GM08714 (cell line): ENCODE results near the gene PLD4.
"Not testable (repeated sequence)": the region's sequence is repeated elsewhere in the genome, so short reads cannot be mapped to it uniquely, and the experiment has no call there.

Experiments used
- H3K4me3 ChIP-seq: fragments of 200-500 bp; sonication (Bioruptor generic); 2 replicates; pipeline ENCODE4 v1.5.1; 2014; ENCODE audit warnings: mild to moderate bottlenecking, low read length, inconsistent platforms
- ZNF274 ChIP-seq: IDR thresholded peaks from 2 replicates; pipeline ENCODE4 v1.6.1; 2012; ENCODE audit warnings: mild to moderate bottlenecking, low read depth, low read length

Gene PLD4

GRCh38 chr14:104882991-104883660, 41.6 kb upstream of the PLD4 start:
- no peak overlapping the region for H3K4me3 ChIP-seq
- no peak for TF ChIP-seq ZNF274

DNA sequence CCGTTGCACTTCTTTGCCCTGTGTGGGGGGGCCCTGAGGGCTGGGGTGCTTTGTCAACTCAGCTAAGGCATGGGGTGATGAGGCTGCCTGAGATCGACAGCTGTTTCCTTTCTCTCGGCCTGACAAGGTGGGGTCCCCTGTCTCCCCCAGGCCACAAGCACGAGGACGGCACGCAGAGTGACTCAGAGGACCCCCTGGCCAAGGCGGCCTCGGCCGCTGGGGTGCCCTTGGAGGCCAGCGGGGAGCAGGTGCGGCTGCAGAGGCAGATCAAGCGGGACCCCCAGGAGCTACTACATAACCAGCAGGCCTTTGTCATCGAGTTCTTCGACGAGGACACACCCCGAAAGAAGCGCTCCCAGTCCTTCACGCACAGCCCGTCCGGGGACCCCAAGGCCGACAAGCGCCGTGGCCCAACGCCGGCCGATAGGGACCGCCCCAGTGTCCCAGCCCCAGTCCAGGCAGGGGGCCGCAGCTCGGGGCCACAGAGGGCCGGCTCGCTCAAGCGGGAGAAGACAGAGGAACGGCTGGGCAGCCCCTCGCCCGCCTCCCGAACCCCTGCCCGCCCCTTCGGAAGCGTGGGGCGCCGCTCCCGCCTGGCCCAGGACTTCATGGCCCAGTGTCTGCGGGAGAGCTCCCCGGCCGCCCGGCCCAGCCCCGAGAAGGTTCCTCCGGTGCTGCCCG, 40.9 kb upstream of the PLD4 start:
- TF ChIP-seq ZNF274, result no peak
- no peak overlapping the region for H3K4me3 ChIP-seq

GRCh38 chr14:104884381-104884780, 40.3 kb upstream of the PLD4 start:
- H3K4me3 ChIP-seq, result not testable (repeated sequence)

- no peak overlapping the region for H3K4me3 ChIP-seq
- TF ChIP-seq ZNF274, result no peak
These were observed 39.4 kb upstream of the PLD4 start for GRCh38 chr14:104885031-104885972.

GRCh38 chr14:104885973-104886689, 38.5 kb upstream of the PLD4 start:
- no peak for TF ChIP-seq ZNF274

DNA sequence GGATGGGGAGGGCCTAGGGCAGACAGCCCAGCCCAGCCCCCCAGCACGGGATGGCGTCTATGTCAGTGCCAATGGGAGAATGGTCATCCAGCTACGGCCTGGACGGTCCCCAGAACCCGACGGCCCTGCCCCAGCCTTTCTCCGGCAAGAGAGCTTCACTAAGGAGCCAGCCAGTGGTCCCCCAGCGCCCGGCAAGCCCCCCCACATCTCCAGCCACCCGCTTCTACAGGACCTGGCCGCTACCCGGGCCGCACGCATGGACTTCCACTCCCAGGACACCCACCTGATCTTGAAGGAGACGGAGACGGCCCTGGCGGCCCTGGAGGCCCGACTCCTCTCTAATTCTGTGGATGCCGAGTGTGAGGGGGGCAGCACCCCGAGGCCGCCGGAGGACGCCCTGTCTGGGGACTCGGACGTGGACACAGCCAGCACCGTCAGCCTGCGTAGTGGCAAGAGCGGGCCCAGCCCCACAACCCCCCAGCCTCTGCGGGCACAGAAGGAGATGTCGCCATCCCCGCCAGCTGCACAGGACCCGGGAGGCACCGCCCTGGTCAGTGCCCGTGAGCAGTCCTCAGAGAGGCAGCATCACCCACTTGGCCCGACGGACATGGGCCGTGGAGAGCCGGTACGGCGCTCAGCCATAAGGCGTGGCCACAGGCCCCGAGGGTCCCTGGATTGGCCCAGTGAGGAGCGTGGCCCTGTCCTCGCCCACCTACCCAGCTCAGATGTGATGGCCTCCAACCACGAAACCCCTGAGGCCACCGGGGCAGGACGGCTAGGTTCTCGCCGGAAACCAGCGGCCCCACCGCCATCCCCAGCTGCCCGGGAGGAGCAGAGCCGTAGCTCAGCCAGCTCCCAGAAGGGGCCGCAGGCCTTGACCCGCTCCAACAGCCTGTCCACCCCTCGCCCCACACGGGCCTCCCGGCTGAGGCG, 37.7 kb upstream of the PLD4 start:
- no peak for TF ChIP-seq ZNF274
- H3K4me3 ChIP-seq, result no peak overlapping the region

More at GRCh38 chr14:104885973-104886689, 38.5 kb upstream of the PLD4 start:
- H3K4me3 ChIP-seq, result no peak overlapping the region

DNA sequence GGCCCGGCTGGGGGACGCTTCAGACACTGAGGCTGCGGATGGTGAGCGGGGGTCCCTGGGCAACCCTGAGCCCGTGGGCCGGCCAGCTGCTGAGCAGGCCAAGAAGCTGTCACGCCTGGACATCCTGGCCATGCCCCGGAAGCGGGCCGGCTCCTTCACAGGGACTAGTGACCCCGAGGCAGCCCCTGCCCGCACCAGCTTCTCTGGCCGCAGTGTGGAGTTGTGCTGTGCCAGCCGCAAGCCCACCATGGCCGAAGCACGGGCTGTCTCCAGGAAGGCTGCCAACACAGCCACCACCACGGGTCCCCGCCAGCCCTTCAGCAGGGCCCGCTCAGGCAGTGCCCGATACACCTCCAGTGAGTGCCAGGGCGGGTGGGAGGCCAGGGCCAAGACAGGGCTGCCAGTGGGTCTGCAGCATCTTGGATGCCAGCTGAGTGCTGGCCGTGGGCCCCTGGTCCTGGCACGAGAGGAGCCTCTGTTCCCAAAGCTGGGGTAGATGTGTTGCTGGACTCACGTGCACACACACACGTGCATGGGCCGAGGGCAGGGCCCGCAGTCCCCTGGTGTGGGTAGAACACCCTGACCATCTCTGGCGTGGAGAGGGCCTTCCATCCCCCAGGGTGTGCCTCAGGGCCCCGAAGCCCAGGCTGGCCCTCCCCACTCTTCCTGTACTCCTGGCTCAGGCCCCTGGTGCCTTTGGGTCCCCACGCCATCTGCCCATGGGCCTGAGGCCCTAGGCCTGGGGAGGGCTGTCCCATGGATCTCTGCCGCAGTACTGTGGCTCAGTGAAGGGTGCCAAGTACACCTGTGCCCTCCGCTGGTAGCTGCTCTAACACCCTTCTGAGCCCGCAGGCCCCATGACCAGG, 36.8 kb upstream of the PLD4 start:
- no peak overlapping the region for H3K4me3 ChIP-seq

GRCh38 chr14:104888489-104889374, 35.9 kb upstream of the PLD4 start:
- no peak overlapping the region for H3K4me3 ChIP-seq
- TF ChIP-seq ZNF274, result no peak

More for the DNA sequence above, 36.8 kb upstream of the PLD4 start:
- TF ChIP-seq ZNF274, result no peak

DNA sequence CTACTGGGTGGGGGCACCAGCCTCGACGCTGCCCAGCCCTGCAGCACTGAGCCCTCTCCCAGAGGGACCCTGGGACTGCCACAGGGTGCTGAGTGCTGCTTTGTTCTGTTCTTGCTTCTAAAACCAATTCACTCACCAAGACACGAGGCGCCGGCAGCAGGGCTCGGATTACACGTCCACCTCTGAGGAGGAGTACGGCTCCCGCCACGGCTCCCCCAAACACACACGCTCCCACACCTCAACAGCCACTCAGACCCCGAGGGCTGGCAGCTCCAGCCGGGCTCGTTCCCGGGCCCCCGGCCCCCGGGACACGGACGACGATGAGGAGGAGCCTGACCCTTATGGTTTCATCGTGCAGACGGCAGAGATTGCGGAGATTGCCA, 35.3 kb upstream of the PLD4 start:
- no peak overlapping the region for H3K4me3 ChIP-seq
- TF ChIP-seq ZNF274, result no peak

- H3K4me3 ChIP-seq, result not testable (repeated sequence)
These were observed 34.4 kb upstream of the PLD4 start for GRCh38 chr14:104890292-104890691.

- no peak for TF ChIP-seq ZNF274
- no peak overlapping the region for H3K4me3 ChIP-seq
These were observed 33.5 kb upstream of the PLD4 start for GRCh38 chr14:104891121-104891551.
